Measurements from ENCODE around the gene LRPPRC.

Gene LRPPRC

DNA sequence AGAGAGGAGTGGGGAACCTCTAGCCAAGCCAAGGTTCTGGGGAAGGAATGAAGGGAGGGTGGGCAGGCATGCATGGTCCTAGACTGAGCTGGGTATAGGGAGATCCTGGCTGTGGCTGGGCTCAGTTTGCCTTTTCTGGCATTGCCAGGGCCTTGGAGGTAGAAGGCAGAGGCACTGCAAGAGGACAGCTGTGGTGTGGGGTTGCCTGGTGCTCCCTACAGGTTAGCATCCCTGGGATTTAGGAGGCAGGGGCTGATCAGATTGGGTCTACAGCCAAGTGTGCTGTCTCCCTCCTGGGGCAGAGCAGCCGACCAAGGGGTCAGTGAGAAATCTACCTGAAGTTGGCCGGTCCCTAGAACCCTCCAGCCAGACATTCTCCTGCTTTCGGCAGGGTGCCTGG is 141.1 kb downstream of the LRPPRC start:
- DNase-seq (ENCODE audit: low read depth): no peak

DNA sequence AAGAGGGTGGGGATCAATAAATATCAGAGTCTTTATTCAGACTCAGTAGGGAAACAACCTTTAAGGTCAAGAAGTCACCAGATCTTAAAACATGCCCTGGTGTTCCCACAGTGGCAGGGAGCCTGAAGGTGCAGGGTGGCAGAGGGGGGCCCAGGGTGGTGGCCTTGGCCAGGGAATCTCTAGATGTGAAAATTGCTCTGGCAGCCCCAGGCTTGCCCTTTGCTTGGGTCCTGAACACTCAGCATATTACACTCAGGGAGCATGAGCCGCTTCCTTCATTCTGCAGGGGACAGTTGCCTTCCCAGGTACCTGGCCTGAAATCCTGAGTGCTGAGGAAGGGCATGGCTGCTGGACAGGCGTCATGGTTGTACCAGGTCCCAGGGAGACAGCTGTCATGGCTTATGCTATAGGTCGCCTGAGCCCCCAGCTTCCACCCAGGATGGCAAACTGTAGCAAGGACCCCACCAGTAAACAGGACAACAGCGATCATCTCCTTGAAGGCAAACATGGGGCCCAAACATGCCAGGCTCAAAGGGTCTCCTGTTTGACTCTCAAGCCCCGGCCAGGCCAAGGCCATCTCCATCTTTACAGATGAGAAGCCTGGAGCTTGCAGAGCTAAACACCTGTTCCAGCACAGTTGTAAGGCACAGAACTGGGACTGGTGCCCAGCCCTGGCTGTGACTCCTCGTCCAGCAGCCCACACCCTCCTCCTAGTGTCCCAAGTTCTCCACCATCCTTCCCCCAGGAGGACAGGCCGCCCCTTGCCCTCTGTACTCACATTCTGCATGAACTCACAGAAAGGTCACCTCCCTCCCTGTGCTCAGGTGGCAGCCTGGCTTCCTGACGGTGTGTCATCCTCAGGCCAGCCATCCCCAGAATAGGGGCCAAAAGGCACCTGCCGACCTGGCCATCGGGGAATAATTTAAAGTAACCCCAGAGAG is 142.4 kb downstream of the LRPPRC start:
- no peak for DNase-seq (ENCODE audit: low read depth)

DNA sequence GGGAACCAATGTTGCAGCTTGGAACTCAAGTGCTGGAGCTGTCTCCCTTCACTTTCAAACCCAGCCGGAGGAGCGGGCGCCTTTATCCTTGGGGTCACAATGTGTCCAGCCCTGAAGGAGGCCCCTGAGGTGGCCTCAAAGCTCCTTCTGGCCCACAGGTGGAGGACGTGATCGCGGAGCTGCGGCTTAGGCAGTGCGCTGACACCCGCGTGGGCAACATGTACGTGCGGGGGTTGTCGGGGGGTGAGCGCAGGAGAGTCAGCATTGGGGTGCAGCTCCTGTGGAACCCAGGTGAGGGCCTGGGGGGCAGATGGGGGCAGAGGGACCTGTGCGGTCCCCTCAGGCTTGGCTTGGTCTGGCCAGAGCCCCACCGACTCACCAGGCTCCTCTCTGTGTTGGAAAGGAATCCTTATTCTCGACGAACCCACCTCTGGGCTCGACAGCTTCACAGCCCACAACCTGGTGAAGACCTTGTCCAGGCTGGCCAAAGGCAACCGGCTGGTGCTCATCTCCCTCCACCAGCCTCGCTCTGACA is 143.5 kb downstream of the LRPPRC start:
- DNase-seq (ENCODE audit: low read depth): no peak

DNA sequence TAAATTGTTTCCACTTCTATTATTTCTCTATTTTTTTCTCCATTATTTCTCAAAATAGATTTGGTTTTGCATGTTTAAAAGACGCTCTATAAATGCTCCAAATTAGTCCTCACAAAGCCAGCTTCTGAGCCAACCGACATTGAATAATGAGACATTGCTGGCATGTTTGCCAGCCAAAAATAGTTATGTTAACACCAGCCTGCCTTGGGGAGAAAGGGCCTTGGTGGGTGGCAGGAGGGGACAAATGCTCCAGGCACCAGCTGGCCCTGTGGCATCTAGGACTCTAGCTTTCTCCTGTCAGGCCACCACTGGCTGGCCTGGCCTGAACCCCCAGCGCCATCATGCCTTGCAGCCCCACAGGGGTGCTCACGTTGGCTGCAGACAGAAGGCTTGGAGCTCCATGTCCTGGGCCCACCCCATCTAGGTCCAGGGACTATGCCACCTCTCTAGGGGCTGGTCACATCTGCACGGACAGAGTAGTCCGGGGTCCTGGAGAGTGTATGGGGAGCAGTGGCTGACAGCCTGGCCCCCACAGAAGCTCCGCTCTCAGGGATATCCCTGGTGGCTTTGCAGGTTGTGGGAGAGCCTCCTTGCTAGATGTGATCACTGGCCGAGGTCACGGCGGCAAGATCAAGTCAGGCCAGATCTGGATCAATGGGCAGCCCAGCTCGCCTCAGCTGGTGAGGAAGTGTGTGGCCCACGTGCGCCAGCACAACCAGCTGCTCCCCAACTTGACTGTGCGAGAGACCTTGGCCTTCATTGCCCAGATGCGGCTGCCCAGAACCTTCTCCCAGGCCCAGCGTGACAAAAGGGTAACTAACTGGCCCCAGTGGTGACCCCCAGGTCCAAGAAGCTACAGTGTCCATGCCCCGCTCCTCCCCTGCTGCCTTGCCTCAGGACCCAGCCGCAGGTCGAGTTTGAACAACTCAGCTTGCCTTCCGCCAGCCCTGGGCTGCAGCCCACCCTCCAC is 144.5 kb downstream of the LRPPRC start:
- DNase-seq (ENCODE audit: low read depth): no peak

DNA sequence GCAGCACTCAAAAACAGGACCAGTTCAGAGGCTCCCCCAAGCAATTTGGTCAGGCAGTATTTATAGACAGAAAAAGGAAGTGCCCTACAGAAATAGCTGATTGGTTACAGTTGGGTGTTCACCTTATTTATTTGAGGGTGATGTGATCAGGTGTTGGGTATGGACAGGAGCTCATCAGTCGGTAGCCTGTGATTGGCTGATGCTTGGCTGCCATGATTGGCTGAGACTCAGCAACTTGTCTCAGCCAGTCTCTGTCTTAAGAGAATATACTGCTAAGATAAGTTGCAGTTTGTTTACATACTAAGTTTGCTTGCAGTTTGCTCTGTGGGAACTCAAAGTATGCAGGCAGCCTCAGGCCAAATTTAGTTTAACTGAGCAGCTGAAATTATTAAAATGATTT is 147.6 kb downstream of the LRPPRC start:
- DNase-seq (ENCODE audit: low read depth): no peak

DNA sequence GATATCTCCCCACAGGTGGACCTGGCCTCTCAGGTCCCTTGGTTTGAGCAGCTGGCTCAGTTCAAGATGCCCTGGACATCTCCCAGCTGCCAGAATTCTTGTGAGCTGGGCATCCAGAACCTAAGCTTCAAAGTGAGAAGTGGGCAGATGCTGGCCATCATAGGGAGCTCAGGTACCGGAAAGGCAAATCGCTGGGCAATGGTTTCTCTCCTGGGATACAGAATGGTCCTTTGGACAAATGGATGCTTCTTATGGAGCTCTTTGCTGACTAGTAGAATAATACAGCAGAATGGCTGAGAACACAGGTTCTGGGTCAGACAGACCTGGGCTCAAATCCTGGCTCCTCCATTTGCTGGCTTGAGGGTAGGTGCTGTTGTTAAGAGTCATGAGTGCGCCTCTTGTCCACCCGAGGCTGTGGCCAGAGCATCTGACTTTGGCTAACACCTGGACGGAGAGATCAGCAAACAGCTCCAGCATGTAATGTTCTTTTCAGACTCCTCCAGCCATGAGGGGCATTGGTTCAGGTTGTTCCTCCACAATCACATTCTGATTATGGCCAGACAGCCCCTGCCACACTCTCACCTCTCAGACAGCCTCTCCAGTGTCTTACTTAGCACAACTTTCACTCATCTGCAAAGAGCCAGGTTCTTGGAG is 149.5 kb downstream of the LRPPRC start:
- DNase-seq (ENCODE audit: low read depth): no peak

DNA sequence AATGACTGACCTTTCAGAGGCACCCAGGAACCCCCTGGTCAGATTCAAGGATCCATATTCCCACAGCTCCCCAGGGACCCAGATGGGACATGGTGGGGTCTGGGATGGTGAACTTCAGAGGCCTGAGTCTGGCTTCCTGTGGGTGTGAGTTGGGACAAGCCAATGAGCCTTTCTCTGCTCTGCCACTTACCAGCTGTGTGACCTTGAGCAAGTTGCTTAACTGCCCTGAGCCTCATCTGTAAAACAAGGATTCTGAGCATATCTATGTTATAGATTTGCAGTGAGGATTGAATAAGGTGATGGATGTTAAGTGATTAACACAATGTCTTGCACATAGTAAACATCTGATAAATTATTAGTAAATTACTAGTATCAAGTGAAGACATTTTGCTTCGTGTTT is 150.6 kb downstream of the LRPPRC start:
- no peak for DNase-seq (ENCODE audit: low read depth)

DNA sequence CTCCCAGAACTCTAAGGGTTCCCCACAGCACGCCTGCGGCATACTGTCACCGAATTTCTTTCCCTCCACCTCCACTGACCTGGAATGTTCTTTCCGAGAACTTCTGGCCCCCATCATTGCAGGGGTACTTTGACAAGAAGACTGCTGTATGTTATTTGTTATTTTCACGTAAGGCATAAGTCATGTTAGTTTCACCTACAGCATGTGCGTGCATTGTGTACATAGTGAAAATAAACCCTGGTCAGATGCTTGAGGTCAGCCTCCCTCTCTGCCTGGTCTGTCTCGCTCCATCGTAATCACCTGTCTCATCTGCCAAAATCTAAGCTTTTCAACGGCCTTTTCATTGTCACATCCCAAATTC is 152.9 kb downstream of the LRPPRC start:
- DNase-seq (ENCODE audit: low read depth): no peak

DNA sequence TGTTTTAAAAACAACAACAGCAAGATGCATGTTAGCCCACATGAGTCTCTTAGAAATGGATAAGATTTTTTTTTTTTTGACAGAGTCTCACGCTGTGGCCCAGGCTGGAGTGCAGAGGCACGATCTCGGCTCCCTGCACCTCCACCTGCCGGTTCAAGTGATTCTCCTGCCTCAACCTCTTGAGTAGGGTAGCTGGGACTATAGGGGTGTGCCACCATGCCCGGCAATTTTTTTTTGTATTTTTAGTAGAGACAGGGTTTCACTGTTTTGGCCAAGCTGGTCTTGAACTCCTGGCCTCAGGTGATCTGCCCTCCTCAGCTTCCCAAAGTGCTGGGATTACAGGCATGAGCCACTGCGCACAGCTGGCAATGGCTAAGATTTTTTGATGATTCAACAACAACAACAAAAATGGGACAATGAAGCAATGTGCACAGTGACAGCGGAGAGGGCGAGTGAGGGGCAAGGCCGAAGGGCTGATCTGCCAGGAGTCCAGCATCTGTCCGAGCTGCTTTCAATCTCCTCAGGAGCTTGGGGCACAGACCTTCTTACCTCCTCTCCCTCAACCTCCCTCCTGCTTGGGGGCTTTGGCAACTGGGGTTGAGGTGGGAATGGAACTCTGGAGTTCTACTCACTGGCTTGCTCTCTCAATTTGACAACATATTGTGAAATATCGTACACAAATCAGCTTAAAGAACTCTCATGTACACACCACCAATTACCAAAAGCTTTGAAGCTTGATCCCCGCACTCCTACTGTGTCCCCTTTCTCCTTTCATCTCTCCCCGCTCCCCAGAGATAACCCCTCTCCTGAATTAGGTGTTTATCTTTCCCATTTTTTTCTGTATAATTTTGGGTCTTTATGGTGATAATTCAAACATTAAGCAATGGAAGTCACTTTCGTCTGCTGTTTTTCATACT is 153.6 kb downstream of the LRPPRC start:
- no peak for DNase-seq (ENCODE audit: low read depth)

DNA sequence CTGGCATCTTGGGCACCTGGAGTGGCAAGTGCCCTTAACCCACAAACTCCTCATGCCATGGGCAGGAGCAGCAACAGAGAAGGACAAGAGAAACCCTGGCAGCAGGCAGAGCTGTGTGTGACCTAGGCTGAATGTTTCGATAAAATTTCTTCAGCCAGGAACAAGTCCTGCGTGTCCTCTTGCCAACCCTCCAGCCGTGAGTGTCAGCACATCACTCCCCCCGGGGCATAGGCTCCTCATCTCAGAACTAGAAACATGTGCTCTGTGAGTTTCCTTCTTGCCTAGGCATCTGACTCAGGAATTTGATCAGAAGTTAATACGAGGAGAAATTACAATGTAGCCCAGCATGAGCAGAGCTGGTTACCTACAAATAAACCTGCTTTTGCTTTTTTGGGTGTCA is 154.8 kb downstream of the LRPPRC start:
- no peak for DNase-seq (ENCODE audit: low read depth)

DNA sequence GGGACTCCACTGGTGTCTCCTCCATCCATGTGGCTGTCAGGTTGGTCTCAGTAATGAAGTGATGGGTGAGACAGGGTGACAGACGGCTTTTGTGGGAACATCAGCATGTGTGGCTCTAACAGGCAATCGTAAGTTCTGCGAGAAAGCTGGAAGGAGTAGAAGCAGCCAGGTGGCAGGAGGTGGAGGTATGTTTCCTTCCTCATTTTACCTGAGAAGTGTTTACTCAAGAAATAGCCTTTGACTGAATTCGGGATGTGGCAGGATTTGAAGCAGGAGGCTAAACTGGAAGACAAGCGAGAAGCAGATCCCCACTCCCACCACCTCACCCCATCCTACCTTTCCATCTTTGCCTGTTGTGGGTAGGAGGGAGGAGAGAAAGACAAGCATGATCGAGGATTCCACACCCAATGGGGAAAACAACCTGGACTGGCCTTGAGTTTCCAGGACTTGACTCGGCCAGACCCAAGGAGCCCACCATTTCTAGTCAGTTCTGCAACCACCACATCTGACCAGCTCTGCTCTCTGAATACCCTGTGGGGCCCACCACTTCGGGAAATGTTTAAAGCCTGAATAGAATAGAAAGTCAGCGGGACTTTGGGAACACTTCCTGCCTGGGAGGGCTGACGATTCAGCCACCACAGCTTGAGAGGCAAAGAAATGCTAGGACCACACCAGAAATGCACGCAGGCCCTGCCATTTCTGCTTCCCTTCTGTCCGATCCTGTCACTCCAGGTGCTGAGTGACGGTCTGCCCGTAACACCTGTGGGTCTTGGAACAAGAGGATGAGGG is 155.8 kb downstream of the LRPPRC start:
- DNase-seq (ENCODE audit: low read depth): no peak

DNA sequence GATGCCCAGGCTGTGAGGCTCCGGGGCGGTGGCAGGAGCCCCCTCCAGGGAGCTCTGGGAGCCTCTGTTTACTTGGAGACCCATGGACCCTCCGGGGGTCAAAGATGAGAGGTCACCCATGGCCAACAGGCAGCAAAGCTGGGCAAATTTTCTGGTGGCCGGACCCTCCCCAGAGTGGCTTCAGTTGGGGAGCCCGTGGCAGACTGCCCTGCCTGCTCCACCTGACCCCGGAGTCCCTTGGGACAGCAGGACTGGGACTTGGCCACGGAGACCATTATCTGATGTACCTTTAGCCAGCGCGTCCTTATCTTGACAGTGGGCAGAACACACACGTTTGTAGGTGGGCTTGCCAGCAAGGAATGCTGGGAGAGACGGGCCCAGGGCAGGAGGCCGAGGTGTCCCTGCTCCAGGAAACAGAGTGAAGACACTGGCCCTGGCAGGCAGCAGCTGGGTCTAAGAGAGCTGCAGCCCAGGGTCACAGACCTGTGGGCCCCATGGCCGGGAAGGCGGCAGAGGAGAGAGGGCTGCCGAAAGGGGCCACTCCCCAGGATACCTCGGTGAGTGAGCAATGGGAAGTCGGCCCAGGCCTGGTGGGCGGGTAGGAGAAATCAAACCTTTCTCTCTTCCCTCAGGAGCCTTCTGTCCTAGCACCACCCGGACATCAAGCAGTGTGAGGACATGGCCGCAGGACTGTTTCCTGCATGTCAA is 157.1 kb downstream of the LRPPRC start, which contains the start of the genes ABCG5 and ABCG8:
ABCG5 (minus strand) TSS at position 280 of the 708 bp plus-strand sequence; CDS start at position 120, 160 bp downstream.
ABCG8 (plus strand) TSS at position 412 of the 708 bp plus-strand sequence; CDS start at position 495, 83 bp downstream.
- no peak for DNase-seq (ENCODE audit: low read depth)

DNA sequence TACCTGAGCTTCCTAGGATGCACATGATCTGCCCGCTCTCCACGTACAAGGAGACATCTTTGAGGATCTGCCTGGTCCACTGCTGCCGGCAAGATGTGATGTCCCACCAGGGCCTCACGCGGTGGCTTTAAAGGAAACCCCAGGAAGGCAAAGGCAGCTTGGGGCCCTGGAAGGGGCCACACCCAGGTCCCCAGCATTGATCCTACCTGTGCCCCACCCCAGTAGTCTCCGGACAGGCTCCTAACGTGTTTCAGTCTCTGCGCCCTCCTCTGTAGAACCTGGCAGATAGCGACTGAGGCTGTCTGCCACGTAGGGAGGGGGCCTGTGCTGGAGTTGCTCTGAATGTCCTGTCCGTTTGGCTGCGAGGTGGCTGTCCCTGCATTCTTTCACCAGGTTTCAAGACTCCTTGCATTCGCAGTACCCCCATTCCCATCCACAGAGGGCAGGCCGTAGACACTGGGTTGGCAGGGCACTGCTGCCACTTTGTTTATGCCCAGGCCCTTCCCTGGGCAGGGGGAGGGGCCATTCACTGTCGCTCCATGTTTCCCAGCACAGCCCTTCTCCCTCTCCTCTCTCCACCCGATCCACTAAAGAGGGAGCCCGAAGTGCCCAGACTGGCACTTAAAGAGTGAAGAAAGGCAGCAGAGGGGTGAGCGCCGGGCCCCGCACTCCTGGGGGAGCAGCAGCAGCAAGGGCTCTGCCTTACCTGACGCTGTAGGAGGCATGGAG is 157.8 kb downstream of the LRPPRC start:
- DNase-seq (ENCODE audit: low read depth): no peak

DNA sequence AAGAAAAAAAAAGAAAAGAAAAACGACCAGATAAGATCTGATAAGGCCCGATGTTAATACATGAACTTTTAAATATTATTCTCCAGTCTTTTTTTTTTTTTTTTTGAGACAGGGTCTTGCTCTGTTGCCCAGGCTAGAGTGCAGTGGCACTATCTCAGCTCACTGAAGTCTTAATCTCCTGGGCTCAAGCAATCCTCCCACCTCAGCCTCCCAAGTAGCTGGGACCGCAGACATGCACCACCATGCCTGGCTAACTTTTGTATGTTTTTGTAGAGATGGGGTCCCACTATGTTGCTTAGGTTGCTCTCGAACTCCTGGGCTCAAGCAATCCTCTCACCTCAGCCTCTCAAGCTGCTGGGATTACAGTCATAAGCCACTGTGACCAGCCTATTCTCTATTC is 158.8 kb downstream of the LRPPRC start:
- no peak for DNase-seq (ENCODE audit: low read depth)

All from stimulated activated CD8-positive, alpha-beta memory T cell treated with anti-CD3 and anti-CD28 coated beads, Interleukin-12 subunit alpha, Interleukin-12 subunit beta, amount 100 ng/mL, for 1 hour (primary cell).